ENCODE results near the gene CD79A.

The CD79A gene

GRCh38 chr19:41883463-41883820 is 6.4 kb downstream of the CD79A start:
- no peak for DNase-seq (ENCODE audit: low read depth in 2 of 3, low spot score in 2 of 3)

GRCh38 chr19:41883821-41884733 is 7.0 kb downstream of the CD79A start:
- DNase-seq (ENCODE audit: low read depth in 2 of 3, low spot score in 2 of 3), result peak; percentile 80 to 88 (median 83)

GRCh38 chr19:41886761-41887710 is 10.0 kb downstream of the CD79A start:
- no peak for DNase-seq (ENCODE audit: low read depth in 2 of 3, low spot score in 2 of 3)

GRCh38 chr19:41887711-41888382 is 10.8 kb downstream of the CD79A start:
- DNase-seq (ENCODE audit: low read depth in 2 of 3, low spot score in 2 of 3), result peak; percentile 66 to 80 (median 79)

- DNase-seq (ENCODE audit: low read depth in 2 of 3, low spot score in 2 of 3), result no peak
Measured at GRCh38 chr19:41888926-41889325, 11.8 kb downstream of the CD79A start.

GRCh38 chr19:41889896-41890295 is 12.8 kb downstream of the CD79A start:
- no peak for DNase-seq (ENCODE audit: low read depth in 2 of 3, low spot score in 2 of 3)

GRCh38 chr19:41890936-41891335 is 13.9 kb downstream of the CD79A start:
- no peak for DNase-seq (ENCODE audit: low read depth in 2 of 3, low spot score in 2 of 3)

GRCh38 chr19:41892173-41892902 is 15.3 kb downstream of the CD79A start:
- DNase-seq (ENCODE audit: low read depth in 2 of 3, low spot score in 2 of 3), result no peak

- DNase-seq (ENCODE audit: low read depth in 2 of 3, low spot score in 2 of 3), result no peak
Measured at GRCh38 chr19:41893899-41894298, 16.8 kb downstream of the CD79A start.

GRCh38 chr19:41894350-41894749 is 17.3 kb downstream of the CD79A start:
- no peak for DNase-seq (ENCODE audit: low read depth in 2 of 3, low spot score in 2 of 3)

GRCh38 chr19:41895745-41896580 is 18.9 kb downstream of the CD79A start:
- no peak for DNase-seq (ENCODE audit: low read depth in 2 of 3, low spot score in 2 of 3)

GRCh38 chr19:41896581-41896942 is 19.5 kb downstream of the CD79A start:
- no peak for DNase-seq (ENCODE audit: low read depth in 2 of 3, low spot score in 2 of 3)

- no peak for DNase-seq (ENCODE audit: low read depth in 2 of 3, low spot score in 2 of 3)
Measured at GRCh38 chr19:41897181-41897580, 20.1 kb downstream of the CD79A start.

GRCh38 chr19:41897820-41898219 is 20.7 kb downstream of the CD79A start:
- no peak for DNase-seq (ENCODE audit: low read depth in 2 of 3, low spot score in 2 of 3)

GRCh38 chr19:41898235-41898634 is 21.2 kb downstream of the CD79A start:
- no peak for DNase-seq (ENCODE audit: low read depth in 2 of 3, low spot score in 2 of 3)

GRCh38 chr19:41901707-41902360 is 24.8 kb downstream of the CD79A start:
- no peak for DNase-seq (ENCODE audit: low read depth in 2 of 3, low spot score in 2 of 3)

- DNase-seq (ENCODE audit: low read depth in 2 of 3, low spot score in 2 of 3), result no peak
Measured at GRCh38 chr19:41902594-41902993, 25.5 kb downstream of the CD79A start.

GRCh38 chr19:41903193-41903953 is 26.3 kb downstream of the CD79A start:
- DNase-seq (ENCODE audit: low read depth in 2 of 3, low spot score in 2 of 3), result no peak
